Hepatocyte (in vitro differentiated cells): ENCODE results near the gene GPR84. TPM values are rescaled to one million over a fixed set of nuclear protein-coding genes. Genes with fewer than 3 reads are reported as not detected.
A peak's percentile ranks its signal among the peaks of the same experiment; 100 is the strongest.

Experiments
- DNase-seq: peaks from one replicate; pipeline ENCODE4 v3.0.0-alpha.2; 2016; ENCODE audit warnings: low spot score
- H2AFZ ChIP-seq: fragments of 200-600 bp; sonication (generic); 2 replicates; pipeline ENCODE4 v1.6.0; 2016; ENCODE audit warnings: antibody characterized with exemption, mild to moderate bottlenecking
- H3K27ac ChIP-seq: fragments of 200-600 bp; sonication (generic); 2 replicates; pipeline ENCODE4 v1.5.1; 2016; ENCODE audit warnings: mild to moderate bottlenecking
- H3K27me3 ChIP-seq: fragments of 200-600 bp; sonication (generic); 2 replicates; pipeline ENCODE4 v1.6.1; 2016
- H3K36me3 ChIP-seq: fragments of 200-600 bp; sonication (generic); replicated peaks from 2 replicates; pipeline ENCODE4 v1.5.1; 2016; ENCODE audit warnings: low read depth; ENCODE audit not compliant: insufficient read depth
- H3K4me1 ChIP-seq: fragments of 200-600 bp; sonication (generic); 2 replicates; pipeline ENCODE4 v1.5.1; 2016; ENCODE audit warnings: mild to moderate bottlenecking, moderate library complexity; ENCODE audit not compliant: insufficient read depth
- H3K4me2 ChIP-seq: fragments of 200-600 bp; sonication (generic); 2 replicates; pipeline ENCODE4 v1.6.0; 2016
- H3K4me3 ChIP-seq: fragments of 200-600 bp; sonication (generic); 2 replicates; pipeline ENCODE4 v1.5.1; 2016; ENCODE audit warnings: mild to moderate bottlenecking
- H3K79me2 ChIP-seq: fragments of 200-600 bp; sonication (generic); 2 replicates; pipeline ENCODE4 v1.6.0; 2017; ENCODE audit warnings: mild to moderate bottlenecking
- H3K9me2 ChIP-seq: fragments of 200-600 bp; sonication (generic); replicated peaks from 2 replicates; pipeline ENCODE4 v1.6.0; 2017; ENCODE audit warnings: mild to moderate bottlenecking; ENCODE audit not compliant: insufficient read depth
- H3K9me3 ChIP-seq: fragments of 200-600 bp; sonication (generic); 2 replicates; pipeline ENCODE4 v1.5.1; 2016; ENCODE audit warnings: low read depth, mild to moderate bottlenecking
- H4K20me1 ChIP-seq: fragments of 200-600 bp; sonication (generic); 2 replicates; pipeline ENCODE4 v1.6.0; 2016; ENCODE audit warnings: mild to moderate bottlenecking; ENCODE audit not compliant: insufficient read depth, poor library complexity, severe bottlenecking
- CTCF ChIP-seq: fragments of 200-600 bp; sonication (generic); IDR thresholded peaks from 2 replicates; pipeline ENCODE4 v1.5.1; 2016; ENCODE audit warnings: antibody characterized with exemption, mild to moderate bottlenecking; ENCODE audit not compliant: poor library complexity
- EZH2 ChIP-seq: fragments of 200-600 bp; sonication (generic); IDR thresholded peaks from 2 replicates; pipeline ENCODE4 v1.6.1; 2016; ENCODE audit warnings: antibody characterized with exemption, mild to moderate bottlenecking, borderline replicate concordance
- EZH2phosphoT487 ChIP-seq: fragments of 200-600 bp; sonication (generic); IDR thresholded peaks from one replicate; pipeline ENCODE4 v1.6.1; 2018; ENCODE audit warnings: antibody characterized with exemption, mild to moderate bottlenecking, low read depth, moderate library complexity; ENCODE audit not compliant: unreplicated experiment, severe bottlenecking
- WGBS: methylation state at CpG from one replicate; pipeline ENCODE4 v1.1.6; 2016; ENCODE audit warnings: low lambda C conversion rate; ENCODE audit errors: missing lambda C conversion rate; 5-methylcytosine and 5-hydroxymethylcytosine counted together
- polyA plus RNA-seq: library from polyadenylated mRNA; unstranded; fragments of >200 nt; fragmentation: Nextera tagmentation; extraction: Ambion mirVana; gene quantifications from 2 replicates; pipeline ENCODE4 v1.2.1, GENCODE V29; 2016
- total RNA-seq: library from RNA; depleted of rRNA; stranded (reverse); fragments of >200 nt; gene quantifications from 2 replicates; pipeline ENCODE4 v1.2.3, GENCODE V29; 2014

The GPR84 gene
- total and polyA plus RNA-seq, 2 experiments from 2014 or later = 0.07 TPM; not detected in 1

- no peak overlapping the region for H3K4me3 ChIP-seq
- no peaks in the 10 kb centered on the region for H3K27me3 ChIP-seq
- no peaks in the 10 kb centered on the region for H3K9me2 ChIP-seq
- peaks cover 32% of the 10 kb centered on the region for H3K4me1 ChIP-seq
- TF ChIP-seq CTCF = no peak
- TF ChIP-seq EZH2phosphoT487 = no peak
- no peak for TF ChIP-seq EZH2
- no peaks in the 10 kb centered on the region for H4K20me1 ChIP-seq
- H3K4me2 ChIP-seq = peak overlapping the region; percentile 69
- H3K79me2 ChIP-seq = no peaks in the 10 kb centered on the region
- WGBS = 43% methylated on average over 4 of the region's 4 CpGs
- no peaks in the 10 kb centered on the region for H3K9me3 ChIP-seq
- no peak overlapping the region for H2AFZ ChIP-seq
- H3K27ac ChIP-seq = peak overlapping the region; percentile 95
- H3K36me3 ChIP-seq = peaks cover 3% of the 10 kb centered on the region
- no peak for DNase-seq
These were observed 12.9 kb downstream of the GPR84 start for GRCh38 chr12:54351341-54351740.

- no peaks in the 10 kb centered on the region for H3K79me2 ChIP-seq
- no peak for TF ChIP-seq EZH2
- TF ChIP-seq CTCF = no peak
- TF ChIP-seq EZH2phosphoT487 = no peak
- no peaks in the 10 kb centered on the region for H3K9me2 ChIP-seq
- H3K4me1 ChIP-seq = peaks cover 29% of the 10 kb centered on the region
- H3K9me3 ChIP-seq = no peaks in the 10 kb centered on the region
- no peaks in the 10 kb centered on the region for H4K20me1 ChIP-seq
- H3K36me3 ChIP-seq = peaks cover 3% of the 10 kb centered on the region
- DNase-seq = no peak
- H3K4me3 ChIP-seq = no peak overlapping the region
- H3K4me2 ChIP-seq = no peak overlapping the region
- H3K27ac ChIP-seq = peak overlapping the region; percentile 95
- WGBS = 77% methylated on average over 3 of the region's 3 CpGs
- H2AFZ ChIP-seq = no peak overlapping the region
- H3K27me3 ChIP-seq = no peaks in the 10 kb centered on the region
These were observed 13.5 kb downstream of the GPR84 start for GRCh38 chr12:54350743-54351142.

- Histone ChIP-seq H3K4me2 (no peak overlapping the region), H3K79me2 (no peaks in the 10 kb centered on the region), H3K36me3 (peaks cover 3% of the 10 kb centered on the region), H3K9me3 (no peaks in the 10 kb centered on the region), H3K4me3 (no peak overlapping the region), H3K9me2 (no peaks in the 10 kb centered on the region), H4K20me1 (no peaks in the 10 kb centered on the region), H3K27ac (no peak overlapping the region), H3K4me1 (peaks cover 29% of the 10 kb centered on the region), H3K27me3 (no peaks in the 10 kb centered on the region), H2AFZ (no peak overlapping the region)
- TF ChIP-seq EZH2 = no peak
- TF ChIP-seq CTCF = no peak
- no peak for TF ChIP-seq EZH2phosphoT487
- no peak for DNase-seq
These were observed 14.6 kb downstream of the GPR84 start for GRCh38 chr12:54349679-54350078.

GRCh38 chr12:54349036-54349435 is 15.2 kb downstream of the GPR84 start:
- no peaks in the 10 kb centered on the region for H3K79me2 ChIP-seq
- peaks cover 29% of the 10 kb centered on the region for H3K4me1 ChIP-seq
- H3K4me3 ChIP-seq = no peak overlapping the region
- TF ChIP-seq CTCF (no peak), EZH2 (no peak), EZH2phosphoT487 (no peak)
- no peaks in the 10 kb centered on the region for H3K9me2 ChIP-seq
- no peak overlapping the region for H2AFZ ChIP-seq
- WGBS = 82% methylated on average over 4 of the region's 4 CpGs
- DNase-seq = no peak
- H3K36me3 ChIP-seq = peaks cover 3% of the 10 kb centered on the region
- no peaks in the 10 kb centered on the region for H4K20me1 ChIP-seq
- no peaks in the 10 kb centered on the region for H3K27me3 ChIP-seq
- no peak overlapping the region for H3K4me2 ChIP-seq
- H3K27ac ChIP-seq = no peak overlapping the region
- no peaks in the 10 kb centered on the region for H3K9me3 ChIP-seq
